ENCODE measurements around the gene NECTIN3. TPM values are rescaled to one million over a fixed set of nuclear protein-coding genes. Genes with fewer than 3 reads are reported as not detected.

The NECTIN3 gene
- total RNA-seq, 4 donors from 2014 or later = 4.3 to 9.7 (median 5.8) TPM

- no peaks in the 10 kb centered on the region for H3K27me3 ChIP-seq
- DNase-seq (no peak), ATAC-seq (no peak)
- no peak for TF ChIP-seq POLR2A (IDR thresholded peaks at IDR 0.05)
- H3K4me3 ChIP-seq = no peak overlapping the region
- H3K4me1 ChIP-seq = peaks cover 0 to 9% of the 10 kb centered on the region in 2 donors
- H3K27ac ChIP-seq = no peak overlapping the region
- intact Hi-C loops (cut with DNase I; ENCODE audit: low total_unique reads) = no loop called here
- no peaks in the 10 kb centered on the region for H3K36me3 ChIP-seq
- H3K9me3 ChIP-seq = no peaks in the 10 kb centered on the region
- in situ Hi-C loops (cut with MboI; ENCODE audit: low sequenced_read_pairs in 4 of 4) = no loop called here
Measured at GRCh38 chr3:111087924-111088469, 16.4 kb downstream of the NECTIN3 start.

GRCh38 chr3:111096487-111097209, 25.0 kb downstream of the NECTIN3 start:
- no peak for ATAC-seq
- intact Hi-C loops (cut with DNase I; ENCODE audit: low total_unique reads) = no loop called here
- in situ Hi-C loops (cut with MboI; ENCODE audit: low sequenced_read_pairs in 4 of 4) = no loop called here

DNA sequence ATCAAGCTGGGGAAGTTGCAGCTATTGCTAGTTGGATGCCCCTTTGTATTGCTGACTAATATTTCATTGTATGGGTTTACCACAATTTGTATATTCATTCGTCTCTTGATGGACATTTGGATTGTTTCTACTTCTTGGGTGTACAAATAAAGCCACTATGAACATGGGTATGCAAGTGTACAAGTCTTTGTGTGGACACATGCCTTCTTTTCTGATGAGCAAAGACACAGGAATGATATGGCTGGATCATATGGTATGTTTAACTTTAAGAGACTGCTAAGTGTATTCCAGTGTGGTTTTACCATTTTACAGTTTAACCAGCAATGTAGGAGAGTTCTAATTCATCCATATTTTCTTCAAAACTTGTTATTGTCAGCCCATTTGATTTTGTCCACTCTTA, 32.2 kb downstream of the NECTIN3 start:
- Histone ChIP-seq H3K4me3 (no peak overlapping the region), H3K36me3 (no peaks in the 10 kb centered on the region), H3K27me3 (no peaks in the 10 kb centered on the region), H3K4me1 (no peaks in the 10 kb centered on the region), H3K27ac (no peak overlapping the region), H3K9me3 (no peaks in the 10 kb centered on the region)
- TF ChIP-seq POLR2A (IDR thresholded peaks at IDR 0.05) (no peak), CTCF (IDR thresholded peaks at IDR 0.05 in 4 of 5, conservative IDR thresholded peaks at IDR 0.05 in 1 of 5) (no peak)
- ATAC-seq (no peak), DNase-seq (no peak)
- in situ Hi-C loops (cut with MboI; ENCODE audit: low sequenced_read_pairs in 4 of 4) (no loop called here), intact Hi-C loops (cut with DNase I; ENCODE audit: low total_unique reads) (no loop called here)

More at GRCh38 chr3:111096487-111097209, 25.0 kb downstream of the NECTIN3 start:
- H3K36me3 ChIP-seq = no peaks in the 10 kb centered on the region
- no peak overlapping the region for H3K4me3 ChIP-seq
- no peaks in the 10 kb centered on the region for H3K4me1 ChIP-seq
- DNase-seq = no peak
- TF ChIP-seq POLR2A (IDR thresholded peaks at IDR 0.05) = no peak
- no peak for TF ChIP-seq CTCF (IDR thresholded peaks at IDR 0.05 in 4 of 5, conservative IDR thresholded peaks at IDR 0.05 in 1 of 5)
- no peak overlapping the region for H3K27ac ChIP-seq
- H3K27me3 ChIP-seq = no peaks in the 10 kb centered on the region
- H3K9me3 ChIP-seq = no peaks in the 10 kb centered on the region

DNA sequence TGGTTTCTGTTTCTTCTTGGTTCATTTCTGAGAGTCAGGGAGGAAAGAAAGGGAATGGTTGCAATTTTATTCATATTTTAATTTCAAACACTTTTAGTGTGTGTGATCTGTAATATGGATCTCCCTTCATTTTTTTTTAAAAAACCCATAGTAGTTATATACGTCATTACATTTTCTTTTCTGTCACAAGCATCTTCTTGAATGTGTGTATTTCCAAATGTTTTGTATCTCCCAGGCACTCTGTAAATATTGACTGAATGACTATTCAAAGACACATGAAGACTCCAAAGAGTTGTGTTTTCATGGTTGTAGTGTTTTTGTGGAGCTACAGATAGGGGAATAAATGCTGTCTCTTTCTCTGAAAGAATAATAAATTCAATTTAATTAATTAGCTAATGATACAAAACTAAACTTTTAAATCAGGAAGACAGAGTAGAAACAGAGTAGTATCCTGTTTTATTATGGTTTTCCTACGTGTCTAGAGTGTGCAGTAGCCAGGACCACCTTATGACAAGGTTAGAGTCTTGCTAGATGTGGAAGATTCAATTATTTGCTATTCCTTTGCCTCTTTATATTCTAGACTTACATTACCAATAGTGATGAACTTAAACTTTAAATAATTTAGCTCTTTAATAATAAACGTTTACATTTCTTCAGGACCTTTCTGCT, 35.5 kb downstream of the NECTIN3 start:
- DNase-seq = no peak
- no peak for TF ChIP-seq CTCF (IDR thresholded peaks at IDR 0.05 in 4 of 5, conservative IDR thresholded peaks at IDR 0.05 in 1 of 5)
- no peak for TF ChIP-seq POLR2A (IDR thresholded peaks at IDR 0.05)
- H3K4me3 ChIP-seq = no peak overlapping the region
- no peak overlapping the region for H3K27ac ChIP-seq
- no peak for ATAC-seq
- no peaks in the 10 kb centered on the region for H3K4me1 ChIP-seq
- intact Hi-C loops (cut with DNase I; ENCODE audit: low total_unique reads) (no loop called here), in situ Hi-C loops (cut with MboI; ENCODE audit: low sequenced_read_pairs in 4 of 4) (no loop called here)
- no peaks in the 10 kb centered on the region for H3K36me3 ChIP-seq
- H3K9me3 ChIP-seq = no peaks in the 10 kb centered on the region
- H3K27me3 ChIP-seq = no peaks in the 10 kb centered on the region

DNA sequence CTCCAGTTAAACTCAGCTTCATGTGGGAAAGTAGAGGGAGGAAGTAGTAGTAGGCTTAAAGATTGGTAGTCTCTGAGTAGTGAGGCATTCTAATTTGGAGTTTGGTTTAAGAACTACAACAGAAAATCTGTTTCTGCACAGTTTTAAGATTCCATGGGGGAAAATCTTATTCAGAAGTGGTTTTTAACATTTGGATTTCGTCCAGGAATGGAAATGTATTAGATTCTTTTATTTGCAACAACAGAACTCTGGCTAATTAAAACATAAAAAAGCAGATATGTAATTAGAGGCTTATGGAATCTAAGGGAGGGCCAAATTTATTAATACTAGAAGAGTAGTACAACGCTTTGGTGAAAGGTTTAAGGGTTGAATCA, 36.0 kb downstream of the NECTIN3 start:
- no peak for ATAC-seq
- DNase-seq = no peak
- Histone ChIP-seq H3K4me3 (no peak overlapping the region), H3K36me3 (no peaks in the 10 kb centered on the region), H3K9me3 (no peaks in the 10 kb centered on the region), H3K27ac (no peak overlapping the region), H3K27me3 (no peaks in the 10 kb centered on the region), H3K4me1 (no peaks in the 10 kb centered on the region)
- TF ChIP-seq CTCF (IDR thresholded peaks at IDR 0.05 in 4 of 5, conservative IDR thresholded peaks at IDR 0.05 in 1 of 5) = no peak
- no peak for TF ChIP-seq POLR2A (IDR thresholded peaks at IDR 0.05)
- intact Hi-C loops (cut with DNase I; ENCODE audit: low total_unique reads) (no loop called here), in situ Hi-C loops (cut with MboI; ENCODE audit: low sequenced_read_pairs in 4 of 4) (no loop called here)

Data from gastrocnemius medialis (tissue), 4 donors.